AG10803 (cell line): ENCODE measurements around the gene AGAP3.

Experiments
- DNase-seq: peaks from one replicate; pipeline ENCODE4 v3.0.0; 2010; ENCODE audit warnings: low read depth
- H3K4me3 ChIP-seq: 2 replicates; pipeline ENCODE4 v1.5.1; 2011; ENCODE audit warnings: mild to moderate bottlenecking, low read length, control low read depth
- CTCF ChIP-seq: conservative IDR thresholded peaks from 2 replicates; pipeline ENCODE4 v1.5.1; 2011; ENCODE audit warnings: mild to moderate bottlenecking, low read length, control low read depth, inconsistent platforms

AGAP3 gene

GRCh38 chr7:151166629-151167196 lies 80.4 kb downstream of the AGAP3 start:
- DNase-seq: no peak
- H3K4me3 ChIP-seq: no peak overlapping the region
- TF ChIP-seq CTCF: no peak

- DNase-seq: no peak
- TF ChIP-seq CTCF: no peak
- no peak within 1 kb of the TSS for H3K4me3 ChIP-seq
These were observed 81.1 kb downstream of the AGAP3 start, which contains the start of gene GBX1 for GRCh38 chr7:151167197-151167961. GBX1 (minus strand) TSS chr7:151167694; CDS start chr7:151167548, 146 bp downstream.

GRCh38 chr7:151168003-151168786 lies 81.9 kb downstream of the AGAP3 start:
- DNase-seq: no peak
- no peak overlapping the region for H3K4me3 ChIP-seq
- TF ChIP-seq CTCF: peak; percentile 31

GRCh38 chr7:151168787-151169162 lies 82.5 kb downstream of the AGAP3 start:
- H3K4me3 ChIP-seq: no peak overlapping the region
- no peak for TF ChIP-seq CTCF
- no peak for DNase-seq

- peak; percentile 50 for DNase-seq
- no peak overlapping the region for H3K4me3 ChIP-seq
- peak; percentile 99 for TF ChIP-seq CTCF
These were observed 86.2 kb downstream of the AGAP3 start for GRCh38 chr7:151172273-151173141.

- DNase-seq: no peak
- no peak for TF ChIP-seq CTCF
- no peak overlapping the region for H3K4me3 ChIP-seq
These were observed 87.3 kb downstream of the AGAP3 start for GRCh38 chr7:151173386-151174245.
